GM23248 (cell line): ENCODE measurements around the gene DOCK9. TPM values are rescaled to one million over a fixed set of nuclear protein-coding genes. Genes with fewer than 3 reads are reported as not detected.
A peak's percentile ranks its signal among the peaks of the same experiment; 100 is the strongest.

Experiments used
- DNase-seq: peaks from one replicate; pipeline ENCODE4 v3.0.0-alpha.2; 2015
- H2AFZ ChIP-seq: fragments of 200-600 bp; sonication (generic); 2 replicates; pipeline ENCODE4 v1.6.1; 2016; ENCODE audit warnings: antibody characterized with exemption
- H3F3A ChIP-seq: fragments of 200-600 bp; sonication (generic); 2 replicates; pipeline ENCODE4 v1.6.1; 2016; ENCODE audit warnings: mild to moderate bottlenecking, antibody characterized with exemption, mixed run types; ENCODE audit not compliant: insufficient read depth
- H3K27ac ChIP-seq: fragments of 200-600 bp; sonication (generic); 2 replicates; pipeline ENCODE4 v1.5.1; 2016; ENCODE audit warnings: mild to moderate bottlenecking
- H3K27me3 ChIP-seq: fragments of 200-600 bp; sonication (generic); replicated peaks from 2 replicates; pipeline ENCODE4 v1.6.1; 2016; ENCODE audit warnings: mild to moderate bottlenecking; ENCODE audit not compliant: insufficient read depth
- H3K36me3 ChIP-seq: fragments of 200-600 bp; sonication (generic); 2 replicates; pipeline ENCODE4 v1.6.1; 2016; ENCODE audit warnings: low read depth, mild to moderate bottlenecking
- H3K4me1 ChIP-seq: fragments of 200-600 bp; sonication (generic); 2 replicates; pipeline ENCODE4 v1.6.1; 2016; ENCODE audit warnings: mild to moderate bottlenecking; ENCODE audit not compliant: insufficient read depth
- H3K4me2 ChIP-seq: fragments of 200-600 bp; sonication (generic); one replicate; pipeline ENCODE4 v1.6.1; 2016; ENCODE audit warnings: mild to moderate bottlenecking; ENCODE audit not compliant: unreplicated experiment
- H3K4me3 ChIP-seq: fragments of 200-600 bp; sonication (generic); 2 replicates; pipeline ENCODE4 v1.5.1; 2016; ENCODE audit warnings: mild to moderate bottlenecking
- H3K79me2 ChIP-seq: fragments of 200-600 bp; sonication (generic); 2 replicates; pipeline ENCODE4 v1.6.1; 2016; ENCODE audit warnings: mild to moderate bottlenecking; ENCODE audit not compliant: insufficient read depth
- H3K9ac ChIP-seq: fragments of 200-600 bp; sonication (generic); 2 replicates; pipeline ENCODE4 v1.6.1; 2016; ENCODE audit warnings: mild to moderate bottlenecking
- H3K9me2 ChIP-seq: fragments of 200-600 bp; sonication (generic); 2 replicates; pipeline ENCODE4 v1.6.1; 2016; ENCODE audit warnings: mixed run types, mild to moderate bottlenecking, moderate library complexity; ENCODE audit not compliant: insufficient read depth
- H3K9me3 ChIP-seq: fragments of 200-600 bp; sonication (generic); one replicate; pipeline ENCODE4 v1.6.1; 2017; ENCODE audit warnings: low read depth
- H4K20me1 ChIP-seq: fragments of 200-600 bp; sonication (generic); 2 replicates; pipeline ENCODE4 v1.6.0; 2016; ENCODE audit not compliant: insufficient read depth
- EZH2 ChIP-seq: fragments of 200-600 bp; sonication (generic); IDR thresholded peaks from 2 replicates; pipeline ENCODE4 v1.6.1; 2018; ENCODE audit warnings: antibody characterized with exemption, mild to moderate bottlenecking; ENCODE audit not compliant: insufficient read depth, poor library complexity, severe bottlenecking
- EZH2phosphoT487 ChIP-seq: fragments of 200-600 bp; sonication (generic); IDR thresholded peaks from 2 replicates; pipeline ENCODE4 v1.6.1; 2018; ENCODE audit warnings: antibody characterized with exemption, moderate library complexity, mild to moderate bottlenecking, low read depth; ENCODE audit not compliant: insufficient read depth
- WGBS, 2 experiments: methylation state at CpG; one replicate each; pipeline ENCODE4 v1.1.6; 2015 to 2017; ENCODE audit warnings: low lambda C conversion rate in 2 of 2, low coverage in 1 of 2; ENCODE audit errors: missing lambda C conversion rate in 2 of 2; 5-methylcytosine and 5-hydroxymethylcytosine counted together
- in situ Hi-C: fragments of 300-500 bp; cut with MboI; formaldehyde crosslinking; loops from 2 replicates; pipeline ENCODE4 v1.15.0; 2020
- polyA plus RNA-seq: library from polyadenylated mRNA; unstranded; fragments of >200 nt; fragmentation: Nextera tagmentation; extraction: Ambion mirVana; gene quantifications from 2 replicates; pipeline ENCODE4 v1.2.1, GENCODE V29; 2016
- total RNA-seq: library from RNA; depleted of rRNA; stranded (reverse); fragments of >200 nt; shearing (Covaris generic); gene quantifications from 2 replicates; pipeline ENCODE4 v1.2.3, GENCODE V29; 2014

DOCK9 gene
- total and polyA plus RNA-seq, 2 experiments from 2014 or later, result 3.2 to 21.2 TPM

DNA sequence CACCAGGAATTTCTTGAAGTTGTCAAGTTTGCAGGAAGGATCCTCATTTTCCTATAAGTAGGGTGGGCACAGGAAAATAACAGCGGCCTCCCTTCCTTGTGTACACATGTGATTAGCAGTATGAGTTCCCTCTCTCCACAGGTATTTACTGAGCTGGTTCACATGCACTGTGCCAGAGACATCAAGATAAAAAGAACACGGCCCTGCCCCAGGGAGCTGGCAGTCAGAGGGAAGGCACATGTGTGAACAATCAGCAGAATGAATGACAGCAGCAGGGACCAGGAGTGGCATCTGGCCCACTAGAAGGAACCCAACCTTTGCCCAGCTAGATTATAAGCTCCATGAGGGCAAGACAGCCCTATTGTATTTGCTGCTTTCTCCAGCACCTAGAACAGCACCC, 13.9 kb downstream of the DOCK9 start:
- Histone ChIP-seq H3K4me2 (no peak overlapping the region), H3K27ac (no peak overlapping the region), H3K4me3 (no peak overlapping the region), H3K9me3 (no peaks in the 10 kb centered on the region), H4K20me1 (no peaks in the 10 kb centered on the region), H3K79me2 (no peaks in the 10 kb centered on the region), H3K9me2 (no peaks in the 10 kb centered on the region), H3K4me1 (no peaks in the 10 kb centered on the region), H2AFZ (no peak overlapping the region), H3K9ac (no peak overlapping the region), H3F3A (no peaks in the 10 kb centered on the region), H3K27me3 (no peaks in the 10 kb centered on the region), H3K36me3 (no peaks in the 10 kb centered on the region)
- in situ Hi-C loops, result no loop called here
- WGBS, 2 experiments, result 51 to 68% methylated on average over 2 of the region's 2 CpGs
- no peak for DNase-seq
- TF ChIP-seq EZH2 (no peak), EZH2phosphoT487 (no peak)

DNA sequence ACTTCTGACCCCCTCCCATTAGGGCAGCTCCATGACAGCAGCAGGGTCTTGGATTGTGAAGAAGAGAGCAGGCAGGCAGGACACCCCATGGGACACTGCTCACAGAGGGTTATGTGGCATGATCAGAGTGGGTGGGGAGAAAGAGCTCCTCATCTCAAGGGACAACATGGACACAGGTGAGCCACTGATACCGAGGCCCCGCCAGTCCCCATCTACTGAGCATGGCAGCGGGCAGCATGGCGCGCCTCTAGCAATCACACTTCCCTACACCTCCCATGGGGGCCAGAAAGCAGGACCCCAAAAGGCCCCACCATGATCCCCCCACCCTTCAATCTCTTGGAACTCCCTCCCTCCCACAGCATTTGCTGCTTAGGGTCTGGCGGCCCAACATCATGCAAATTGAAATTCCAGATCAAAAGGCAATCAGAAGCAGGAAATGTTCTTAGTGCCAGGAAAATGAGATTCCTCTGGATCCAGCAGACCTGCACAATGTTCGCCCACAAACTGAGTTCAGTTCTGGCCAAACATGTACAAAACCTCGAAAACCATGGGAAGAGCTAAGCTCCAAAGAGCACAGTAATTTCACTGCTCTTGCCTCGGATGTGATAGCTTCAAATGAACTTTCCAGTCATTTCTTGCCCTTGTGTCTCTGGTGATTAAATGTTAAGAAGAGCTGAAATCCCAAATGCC, 14.8 kb downstream of the DOCK9 start:
- in situ Hi-C loops, result no loop called here
- no peak for DNase-seq
- Histone ChIP-seq H4K20me1 (no peaks in the 10 kb centered on the region), H3K27ac (no peak overlapping the region), H3K79me2 (no peaks in the 10 kb centered on the region), H3F3A (no peaks in the 10 kb centered on the region), H3K4me3 (no peak overlapping the region), H3K27me3 (no peaks in the 10 kb centered on the region), H3K4me1 (no peaks in the 10 kb centered on the region), H3K9me2 (no peaks in the 10 kb centered on the region), H3K36me3 (no peaks in the 10 kb centered on the region), H3K9me3 (no peaks in the 10 kb centered on the region), H3K9ac (no peak overlapping the region), H2AFZ (no peak overlapping the region), H3K4me2 (no peak overlapping the region)
- 67 to 70% methylated on average over 9 of the region's 9 CpGs for WGBS, 2 experiments
- TF ChIP-seq EZH2 (no peak), EZH2phosphoT487 (no peak)

DNA sequence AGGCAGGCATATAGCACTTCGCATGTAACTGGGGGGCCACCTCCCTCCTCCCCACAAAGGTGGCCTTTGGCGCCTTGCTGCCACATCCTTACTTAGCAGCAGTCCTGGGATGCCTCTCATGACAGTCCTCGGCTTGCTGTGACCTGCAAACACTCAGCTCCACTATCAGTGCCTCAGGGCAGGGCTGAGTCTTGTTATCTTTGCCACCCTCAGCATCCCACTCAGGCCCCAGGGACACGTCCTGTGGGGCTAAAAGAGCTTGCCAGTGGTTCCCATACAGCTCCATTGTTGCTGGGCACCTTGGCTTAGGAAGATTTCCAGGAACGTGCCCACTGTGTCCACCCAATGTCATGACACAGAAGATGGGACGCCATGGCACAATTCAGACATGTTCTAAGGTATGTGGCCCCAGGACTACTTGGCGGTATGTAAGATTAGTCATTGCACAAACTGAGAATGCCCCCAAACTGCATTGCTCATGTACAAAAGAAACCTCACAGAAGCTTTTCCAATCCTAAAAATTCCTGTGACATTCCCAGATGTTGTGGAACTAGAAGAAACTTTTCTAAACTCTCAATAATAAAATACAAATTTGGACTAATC, 16.3 kb downstream of the DOCK9 start:
- TF ChIP-seq EZH2phosphoT487 (no peak), EZH2 (no peak)

DNA sequence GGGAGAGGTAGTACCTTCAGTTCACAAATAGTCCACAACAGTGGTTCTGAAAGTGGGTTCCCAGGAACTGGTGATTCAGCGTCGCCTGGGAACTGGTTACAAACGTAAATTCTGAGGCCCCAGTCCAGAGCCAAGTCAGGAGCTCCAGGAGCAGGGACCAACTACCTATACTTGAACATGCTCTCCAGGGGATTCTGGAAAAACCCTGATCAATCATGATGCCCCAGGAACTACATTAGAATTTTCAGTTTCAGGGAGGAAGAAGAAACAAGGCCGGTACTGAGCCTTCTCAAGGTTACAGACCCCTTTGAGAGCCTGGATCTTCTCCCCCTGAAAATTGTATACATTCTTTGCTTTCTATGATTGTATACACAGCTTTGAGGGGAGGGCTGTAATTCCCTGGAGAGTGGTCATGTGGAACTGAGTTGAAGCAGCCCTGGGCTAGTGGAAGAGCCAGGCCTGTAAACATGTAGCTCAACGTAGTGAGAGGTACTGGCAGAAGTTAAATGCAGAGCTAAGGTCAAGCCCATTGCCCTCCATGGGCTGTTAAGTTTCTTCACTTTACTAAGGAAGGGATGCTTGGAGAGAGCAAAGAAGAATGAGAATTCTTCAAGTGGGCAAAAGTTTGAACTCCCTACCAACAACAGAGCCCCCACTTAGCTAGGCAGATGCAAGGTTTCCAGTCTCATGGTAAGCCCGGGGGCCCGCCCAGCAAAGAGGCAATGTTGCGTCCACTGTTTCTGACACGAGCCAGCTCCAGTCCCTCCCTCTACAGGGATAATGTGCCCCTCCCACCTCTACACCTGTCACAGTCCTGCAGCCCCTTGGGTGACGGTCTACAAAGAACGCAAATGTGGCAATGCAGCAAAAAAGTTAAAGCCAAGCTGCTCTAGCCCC, 17.0 kb downstream of the DOCK9 start:
- H3K9ac ChIP-seq, result no peak overlapping the region
- H3K4me3 ChIP-seq, result no peak overlapping the region
- no peak overlapping the region for H2AFZ ChIP-seq
- in situ Hi-C loops, result no loop called here
- no peaks in the 10 kb centered on the region for H3K4me1 ChIP-seq
- 92 to 94% methylated on average over 11 of the region's 11 CpGs for WGBS, 2 experiments
- H3K79me2 ChIP-seq, result no peaks in the 10 kb centered on the region
- no peak overlapping the region for H3K27ac ChIP-seq
- H3K36me3 ChIP-seq, result no peaks in the 10 kb centered on the region
- H4K20me1 ChIP-seq, result no peaks in the 10 kb centered on the region
- H3K9me3 ChIP-seq, result no peaks in the 10 kb centered on the region
- H3F3A ChIP-seq, result no peaks in the 10 kb centered on the region
- H3K4me2 ChIP-seq, result no peak overlapping the region
- H3K27me3 ChIP-seq, result no peaks in the 10 kb centered on the region
- DNase-seq, result no peak
- no peaks in the 10 kb centered on the region for H3K9me2 ChIP-seq
- TF ChIP-seq EZH2phosphoT487, result no peak
- TF ChIP-seq EZH2, result no peak

More for the DNA sequence above, 16.3 kb downstream of the DOCK9 start:
- H3K27me3 ChIP-seq, result no peaks in the 10 kb centered on the region
- H3K27ac ChIP-seq, result no peak overlapping the region
- H3K79me2 ChIP-seq, result no peaks in the 10 kb centered on the region
- no peak overlapping the region for H3K4me3 ChIP-seq
- no peak overlapping the region for H2AFZ ChIP-seq
- no peaks in the 10 kb centered on the region for H3K9me3 ChIP-seq
- DNase-seq, result peak; percentile 22
- no peaks in the 10 kb centered on the region for H3K9me2 ChIP-seq
- no peak overlapping the region for H3K9ac ChIP-seq
- no peaks in the 10 kb centered on the region for H4K20me1 ChIP-seq
- in situ Hi-C loops, result no loop called here
- no peaks in the 10 kb centered on the region for H3F3A ChIP-seq
- H3K36me3 ChIP-seq, result no peaks in the 10 kb centered on the region
- H3K4me1 ChIP-seq, result no peaks in the 10 kb centered on the region
- no peak overlapping the region for H3K4me2 ChIP-seq
- WGBS, 2 experiments, result 79 to 80% methylated on average over 7 of the region's 7 CpGs
